ENCODE measurements around the gene TFCP2L1. TPM values are rescaled to one million over a fixed set of nuclear protein-coding genes. Genes with fewer than 3 reads are reported as not detected.

Gene TFCP2L1
- total RNA-seq, 1 experiment from 2014 or later = 18.4 TPM

- Mint-ChIP-seq H3K27me3 (ENCODE audit: insufficient read depth, unreplicated experiment) (no peaks in the 10 kb centered on the region), H3K4me1 (ENCODE audit: low read depth, unreplicated experiment) (no peaks in the 10 kb centered on the region), H3K4me3 (ENCODE audit: unreplicated experiment) (no peak overlapping the region), H3K9me3 (ENCODE audit: unreplicated experiment) (no peaks in the 10 kb centered on the region), H3K27ac (ENCODE audit: unreplicated experiment) (no peak overlapping the region), H3K36me3 (ENCODE audit: insufficient read depth, unreplicated experiment) (no peaks in the 10 kb centered on the region)
- Histone ChIP-seq H3K36me3 (ENCODE audit: control insufficient read depth, insufficient read depth, low read length) (no peaks in the 10 kb centered on the region), H3K4me3 (ENCODE audit: low read depth, low read length) (no peak overlapping the region), H3K4me1 (no peaks in the 10 kb centered on the region), H3K9me3 (no peaks in the 10 kb centered on the region), H3K27me3 (replicated peaks; ENCODE audit: control insufficient read depth, insufficient read depth, low read length) (no peaks in the 10 kb centered on the region)
- TF ChIP-seq, protein P1, sequence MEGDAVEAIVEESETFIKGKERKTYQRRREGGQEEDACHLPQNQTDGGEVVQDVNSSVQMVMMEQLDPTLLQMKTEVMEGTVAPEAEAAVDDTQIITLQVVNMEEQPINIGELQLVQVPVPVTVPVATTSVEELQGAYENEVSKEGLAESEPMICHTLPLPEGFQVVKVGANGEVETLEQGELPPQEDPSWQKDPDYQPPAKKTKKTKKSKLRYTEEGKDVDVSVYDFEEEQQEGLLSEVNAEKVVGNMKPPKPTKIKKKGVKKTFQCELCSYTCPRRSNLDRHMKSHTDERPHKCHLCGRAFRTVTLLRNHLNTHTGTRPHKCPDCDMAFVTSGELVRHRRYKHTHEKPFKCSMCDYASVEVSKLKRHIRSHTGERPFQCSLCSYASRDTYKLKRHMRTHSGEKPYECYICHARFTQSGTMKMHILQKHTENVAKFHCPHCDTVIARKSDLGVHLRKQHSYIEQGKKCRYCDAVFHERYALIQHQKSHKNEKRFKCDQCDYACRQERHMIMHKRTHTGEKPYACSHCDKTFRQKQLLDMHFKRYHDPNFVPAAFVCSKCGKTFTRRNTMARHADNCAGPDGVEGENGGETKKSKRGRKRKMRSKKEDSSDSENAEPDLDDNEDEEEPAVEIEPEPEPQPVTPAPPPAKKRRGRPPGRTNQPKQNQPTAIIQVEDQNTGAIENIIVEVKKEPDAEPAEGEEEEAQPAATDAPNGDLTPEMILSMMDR (IDR thresholded peaks at IDR 0.05; ENCODE audit: insufficient read depth in 1 of 2, low read depth in 1 of 2, low read length in 1 of 2, severe bottlenecking in 1 of 2, unreplicated experiment in 1 of 2) = no peak
- no peak for DNase-seq
- no TSS peak for BruUV-seq (replicated peaks)
- ChIA-PET CTCF (no interaction called here), POLR2A (interaction anchor here (0.6 kb wide), 1 partner anchor 54 kb away, joined by 4 read pairs; no protein-coding TSS in a partner anchor)
- intact Hi-C loops (cut with micrococcal nuclease; ENCODE audit: unreplicated experiment) = no loop called here
Observed at GRCh38 chr2:121177896-121178295, 107.1 kb downstream of the TFCP2L1 start.

DNA sequence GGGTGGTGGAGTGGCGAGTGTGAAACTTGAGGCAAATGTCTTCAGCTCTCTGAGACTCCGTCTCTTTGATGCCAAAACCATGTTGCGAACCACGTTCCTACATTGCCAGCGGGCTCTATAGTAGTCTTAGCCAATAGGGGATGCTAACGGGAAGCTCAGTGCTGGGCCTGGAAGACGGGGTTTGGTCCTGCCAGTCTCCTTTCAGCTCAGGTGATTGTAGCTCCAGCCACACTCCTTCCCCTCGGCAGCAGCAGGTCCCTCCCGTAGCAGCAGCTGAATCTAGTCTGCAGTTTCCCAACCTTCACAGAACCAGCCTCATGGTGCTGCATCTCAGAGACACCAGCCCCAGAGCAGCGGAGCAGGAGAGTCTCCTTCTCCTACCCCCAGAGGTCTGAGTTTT, 109.7 kb downstream of the TFCP2L1 start:
- H3K4me1 ChIP-seq = no peaks in the 10 kb centered on the region
- H3K4me3 ChIP-seq (ENCODE audit: low read depth, low read length) = no peak overlapping the region
- intact Hi-C loops (cut with micrococcal nuclease; ENCODE audit: unreplicated experiment) = no loop called here
- H3K9me3 ChIP-seq = no peaks in the 10 kb centered on the region
- peaks cover 7% of the 10 kb centered on the region for H3K9me3 Mint-ChIP-seq (ENCODE audit: unreplicated experiment)
- BruUV-seq (replicated peaks) = no TSS peak
- POLR2A ChIA-PET = interaction anchor here (0.5 kb wide), 1 partner anchor 399 kb away, joined by 3 read pairs; no protein-coding TSS in a partner anchor
- DNase-seq = no peak
- no peaks in the 10 kb centered on the region for H3K4me1 Mint-ChIP-seq (ENCODE audit: low read depth, unreplicated experiment)
- H3K36me3 ChIP-seq (ENCODE audit: control insufficient read depth, insufficient read depth, low read length) = no peaks in the 10 kb centered on the region
- no peaks in the 10 kb centered on the region for H3K27me3 Mint-ChIP-seq (ENCODE audit: insufficient read depth, unreplicated experiment)
- CTCF ChIA-PET = interaction anchor here (1.4 kb wide), 1 partner anchor 9 kb away, joined by 4 read pairs; no protein-coding TSS in a partner anchor
- H3K4me3 Mint-ChIP-seq (ENCODE audit: unreplicated experiment) = no peak overlapping the region
- no peaks in the 10 kb centered on the region for H3K27me3 ChIP-seq (replicated peaks; ENCODE audit: control insufficient read depth, insufficient read depth, low read length)
- TF ChIP-seq, protein P1 (IDR thresholded peaks at IDR 0.05; ENCODE audit: insufficient read depth in 1 of 2, low read depth in 1 of 2, low read length in 1 of 2, severe bottlenecking in 1 of 2, unreplicated experiment in 1 of 2) = no peak
- no peaks in the 10 kb centered on the region for H3K36me3 Mint-ChIP-seq (ENCODE audit: insufficient read depth, unreplicated experiment)
- no peak overlapping the region for H3K27ac Mint-ChIP-seq (ENCODE audit: unreplicated experiment)

DNA sequence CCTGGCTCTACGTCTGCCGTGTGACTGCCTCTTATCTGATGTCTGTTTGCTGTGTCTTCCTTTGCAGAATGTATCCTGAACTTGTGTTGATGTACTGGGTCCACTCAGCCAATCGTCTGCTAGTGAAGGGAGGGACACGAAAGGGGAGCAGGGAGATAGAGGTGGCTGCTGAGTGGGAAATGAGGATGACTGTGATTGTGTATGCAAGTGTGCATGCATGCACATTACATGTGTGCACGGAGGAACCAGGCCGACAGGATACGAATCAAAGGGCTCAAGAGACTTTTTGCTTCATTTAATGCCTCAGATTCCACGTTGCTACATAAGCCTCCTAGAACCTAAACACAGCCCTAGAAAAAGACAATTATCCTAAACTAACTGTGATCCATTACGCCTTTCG, 111.2 kb downstream of the TFCP2L1 start:
- no peaks in the 10 kb centered on the region for H3K27me3 ChIP-seq (replicated peaks; ENCODE audit: control insufficient read depth, insufficient read depth, low read length)
- no peaks in the 10 kb centered on the region for H3K9me3 ChIP-seq
- POLR2A ChIA-PET = no interaction called here
- H3K4me1 ChIP-seq = no peaks in the 10 kb centered on the region
- Mint-ChIP-seq H3K27me3 (ENCODE audit: insufficient read depth, unreplicated experiment) (no peaks in the 10 kb centered on the region), H3K9me3 (ENCODE audit: unreplicated experiment) (peaks cover 15% of the 10 kb centered on the region), H3K27ac (ENCODE audit: unreplicated experiment) (no peak overlapping the region), H3K36me3 (ENCODE audit: insufficient read depth, unreplicated experiment) (no peaks in the 10 kb centered on the region), H3K4me1 (ENCODE audit: low read depth, unreplicated experiment) (no peaks in the 10 kb centered on the region), H3K4me3 (ENCODE audit: unreplicated experiment) (no peak overlapping the region)
- no TSS peak for BruUV-seq (replicated peaks)
- H3K4me3 ChIP-seq (ENCODE audit: low read depth, low read length) = no peak overlapping the region
- CTCF ChIA-PET = no interaction called here
- intact Hi-C loops (cut with micrococcal nuclease; ENCODE audit: unreplicated experiment) = no loop called here
- DNase-seq = no peak
- TF ChIP-seq, protein P1 (IDR thresholded peaks at IDR 0.05; ENCODE audit: insufficient read depth in 1 of 2, low read depth in 1 of 2, low read length in 1 of 2, severe bottlenecking in 1 of 2, unreplicated experiment in 1 of 2) = no peak
- H3K36me3 ChIP-seq (ENCODE audit: control insufficient read depth, insufficient read depth, low read length) = no peaks in the 10 kb centered on the region

Measured in Caco-2 (cell line).